Epithelial cell of prostate (primary cell): ENCODE measurements around the gene EPC2.

Experiments
- DNase-seq: peaks from one replicate; pipeline ENCODE4 v3.0.0-alpha.2; 2011; ENCODE audit warnings: low read depth, low spot score
- H3K27ac ChIP-seq: fragments of 450-650 bp; 2 replicates; pipeline ENCODE4 v1.5.1; 2017; ENCODE audit warnings: mild to moderate bottlenecking

EPC2 gene

GRCh38 chr2:148719941-148720436 lies 75.4 kb downstream of the EPC2 start:
- H3K27ac ChIP-seq = no peak overlapping the region
- DNase-seq = no peak

GRCh38 chr2:148720501-148721001 lies 76.0 kb downstream of the EPC2 start:
- H3K27ac ChIP-seq = no peak overlapping the region
- no peak for DNase-seq

GRCh38 chr2:148721520-148721931 lies 77.0 kb downstream of the EPC2 start:
- no peak overlapping the region for H3K27ac ChIP-seq
- DNase-seq = no peak

GRCh38 chr2:148721991-148722777 lies 77.6 kb downstream of the EPC2 start:
- DNase-seq = no peak
- H3K27ac ChIP-seq = no peak overlapping the region

GRCh38 chr2:148725564-148725963 lies 81.0 kb downstream of the EPC2 start:
- H3K27ac ChIP-seq = no peak overlapping the region
- no peak for DNase-seq

- DNase-seq = no peak
- H3K27ac ChIP-seq = no peak overlapping the region
These were observed 81.7 kb downstream of the EPC2 start for GRCh38 chr2:148726228-148726627.

GRCh38 chr2:148730085-148730484 lies 85.5 kb downstream of the EPC2 start:
- no peak for DNase-seq
- H3K27ac ChIP-seq = no peak overlapping the region

GRCh38 chr2:148737742-148738141 lies 93.2 kb downstream of the EPC2 start:
- H3K27ac ChIP-seq = no peak overlapping the region

GRCh38 chr2:148739454-148740105 lies 95.0 kb downstream of the EPC2 start:
- DNase-seq = no peak
- no peak overlapping the region for H3K27ac ChIP-seq

More at GRCh38 chr2:148737742-148738141, 93.2 kb downstream of the EPC2 start:
- no peak for DNase-seq

GRCh38 chr2:148742373-148742772 lies 97.8 kb downstream of the EPC2 start:
- no peak for DNase-seq
- no peak overlapping the region for H3K27ac ChIP-seq

- no peak overlapping the region for H3K27ac ChIP-seq
- DNase-seq = peak; percentile 22
These were observed 100.8 kb downstream of the EPC2 start for GRCh38 chr2:148745151-148745851.

- DNase-seq = no peak
- no peak overlapping the region for H3K27ac ChIP-seq
These were observed 102.4 kb downstream of the EPC2 start for GRCh38 chr2:148746973-148747372.

- no peak for DNase-seq
- no peak overlapping the region for H3K27ac ChIP-seq
These were observed 107.4 kb downstream of the EPC2 start for GRCh38 chr2:148751907-148752306.

GRCh38 chr2:148752977-148753376 lies 108.4 kb downstream of the EPC2 start:
- no peak overlapping the region for H3K27ac ChIP-seq
- no peak for DNase-seq

GRCh38 chr2:148754864-148755263 lies 110.3 kb downstream of the EPC2 start:
- DNase-seq = no peak
- H3K27ac ChIP-seq = no peak overlapping the region

GRCh38 chr2:148756292-148756975 lies 111.9 kb downstream of the EPC2 start:
- H3K27ac ChIP-seq = peak overlapping the region; percentile 26
- peak; percentile 45 for DNase-seq

- DNase-seq = no peak
- H3K27ac ChIP-seq = no peak overlapping the region
These were observed 120.3 kb downstream of the EPC2 start for GRCh38 chr2:148764815-148765214.

GRCh38 chr2:148770047-148770446 lies 125.5 kb downstream of the EPC2 start:
- H3K27ac ChIP-seq = no peak overlapping the region
- DNase-seq = no peak

- no peak overlapping the region for H3K27ac ChIP-seq
- no peak for DNase-seq
These were observed 137.0 kb downstream of the EPC2 start for GRCh38 chr2:148781544-148781943.

GRCh38 chr2:148789059-148789458 lies 144.5 kb downstream of the EPC2 start:
- no peak for DNase-seq
- H3K27ac ChIP-seq = no peak overlapping the region
